Anterior cingulate cortex (tissue), 58 donors: Measurements from ENCODE around the gene VRK2.
"Not testable (repeated sequence)": the region's sequence is repeated elsewhere in the genome, so short reads cannot be mapped to it uniquely, and the experiment has no call there.

Experiments used
- DNase-seq, 58 donors: peaks; one replicate each; lab custom pipeline; 2025; lab: John Stamatoyannopoulos, UW

Gene VRK2

DNA sequence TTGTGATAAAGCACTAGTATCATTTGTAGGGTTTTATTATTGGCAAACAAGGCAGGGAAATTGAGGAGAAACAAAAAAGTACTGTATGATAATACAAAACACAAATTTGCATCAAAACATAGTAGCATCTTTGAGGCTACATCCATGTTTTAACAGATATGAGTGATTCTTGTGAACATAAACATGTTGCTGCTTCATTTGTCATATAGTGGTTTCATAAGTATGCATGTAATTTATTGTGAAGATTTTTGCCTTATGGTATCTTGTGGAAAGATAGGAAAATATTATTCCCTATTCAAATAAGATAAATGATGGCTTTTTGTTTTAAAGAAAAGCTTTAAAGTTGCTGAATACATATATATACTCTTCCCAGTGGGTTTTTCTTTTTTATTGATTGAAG lies 60.3 kb downstream of the VRK2 start:
- DNase-seq: no peak

DNA sequence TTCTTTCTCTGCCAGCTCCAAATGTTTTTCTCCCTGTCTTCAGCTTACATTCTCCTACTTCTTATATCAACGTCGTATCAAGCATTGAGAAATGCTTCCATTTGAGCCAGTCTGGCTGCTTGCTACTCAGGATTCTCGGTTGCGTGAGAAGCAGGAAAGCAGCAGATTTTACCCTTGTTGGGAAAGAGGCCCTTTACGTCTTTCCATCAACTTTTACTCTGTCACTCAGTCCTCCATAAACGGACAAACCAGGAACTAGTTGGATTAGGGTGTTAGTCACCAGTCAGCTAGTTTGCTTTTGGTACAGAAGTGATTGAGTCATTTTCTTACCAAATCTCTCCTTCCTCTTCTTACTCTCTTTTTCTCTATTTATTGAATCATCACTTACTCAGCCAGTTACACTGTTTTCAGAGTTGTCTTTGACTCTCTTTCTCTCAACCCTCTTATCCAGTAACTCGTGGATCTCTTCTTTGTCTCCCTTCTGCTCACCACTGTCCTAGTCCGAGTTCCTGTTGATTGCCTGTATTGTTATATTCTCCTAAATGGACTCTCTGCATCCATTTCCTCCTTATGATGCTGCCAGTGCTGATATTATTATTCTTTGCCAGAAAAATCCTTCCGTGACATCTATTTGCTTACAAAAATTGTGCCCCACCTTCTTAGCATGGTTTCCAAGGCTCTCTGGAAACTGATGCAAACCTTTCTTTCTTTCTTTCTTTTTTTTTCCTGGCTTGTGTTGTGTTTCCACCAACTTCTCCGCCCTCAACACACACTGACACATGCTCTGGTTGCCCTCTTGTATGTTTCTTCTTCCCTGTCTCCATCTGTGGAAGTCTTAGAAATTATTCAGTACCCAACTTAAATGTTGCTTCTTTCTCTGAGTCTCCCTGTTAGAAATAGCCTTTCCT lies 61.5 kb downstream of the VRK2 start:
- peak in 3 of 58 donors; percentile 3 to 9 (median 3) for DNase-seq

GRCh38 chr2:58109481-58109880 lies 62.9 kb downstream of the VRK2 start:
- DNase-seq: no peak

DNA sequence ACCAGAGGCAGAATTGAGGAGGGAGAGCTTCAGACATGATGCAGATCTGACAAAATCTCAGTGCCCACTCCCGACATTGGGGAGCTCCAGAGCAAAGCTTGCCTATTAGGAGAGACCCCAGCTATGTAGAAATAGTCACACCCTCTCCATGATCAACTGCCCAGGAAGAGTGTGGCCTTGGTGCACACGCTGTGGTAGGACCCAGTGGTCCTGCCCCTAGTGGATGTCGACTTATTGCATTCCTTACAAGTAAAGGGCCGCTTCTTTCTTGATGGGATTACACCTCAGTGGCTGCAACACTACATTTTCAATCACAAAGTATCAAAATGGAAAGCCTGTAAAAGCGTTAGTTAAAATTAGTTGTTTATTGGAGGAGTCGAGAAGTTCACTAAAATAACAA lies 64.2 kb downstream of the VRK2 start:
- no peak for DNase-seq

- not testable (repeated sequence) for DNase-seq
Observed at GRCh38 chr2:58113563-58113962, 67.0 kb downstream of the VRK2 start.

DNA sequence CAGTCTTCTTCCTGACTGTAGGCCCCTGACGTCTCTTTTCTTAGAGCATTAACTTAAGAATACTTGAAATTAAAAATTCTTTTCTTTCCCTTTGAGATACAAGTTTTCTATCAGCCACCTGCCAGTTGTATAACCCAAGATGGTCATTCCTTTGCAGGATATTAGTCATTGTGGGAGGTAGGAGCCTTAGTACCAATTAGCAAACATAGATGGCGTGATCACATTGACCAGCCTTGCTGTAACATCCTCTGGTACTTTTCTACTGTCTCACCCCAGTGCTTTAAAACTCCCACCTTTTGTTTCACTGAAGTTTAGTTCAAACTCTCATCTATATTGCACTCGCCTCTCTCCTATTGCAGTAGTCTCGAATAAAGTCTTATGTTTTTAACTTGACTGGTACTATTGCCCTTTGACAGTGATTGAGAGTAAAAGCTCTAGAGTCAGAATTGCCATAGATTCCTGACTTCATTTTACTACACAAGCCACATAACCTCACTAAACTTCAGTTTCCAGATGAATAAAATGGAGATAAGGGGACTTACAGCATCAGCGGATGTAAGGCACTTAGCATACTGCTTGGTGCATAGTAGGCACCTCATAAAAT lies 74.1 kb downstream of the VRK2 start:
- DNase-seq: no peak

DNA sequence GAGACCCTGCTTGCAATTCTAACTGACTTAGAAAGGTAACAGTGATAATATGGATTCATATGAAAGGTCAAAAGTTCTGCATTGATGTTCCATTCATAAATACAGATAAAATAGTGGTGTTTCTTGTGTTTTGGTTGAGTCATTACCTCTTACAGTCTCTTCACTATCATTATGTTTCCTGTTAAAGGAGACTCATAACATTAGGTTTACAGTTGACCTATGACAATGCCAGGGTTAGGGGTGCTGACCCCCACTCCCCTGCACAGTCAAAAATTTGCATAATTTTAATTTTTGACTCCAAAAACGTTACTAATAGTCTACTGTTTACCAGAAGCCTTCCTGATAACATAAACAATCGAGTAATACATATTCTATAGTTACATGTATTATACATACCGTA lies 75.4 kb downstream of the VRK2 start:
- DNase-seq: no peak

GRCh38 chr2:58122540-58122939 lies 75.9 kb downstream of the VRK2 start:
- no peak for DNase-seq

GRCh38 chr2:58127111-58127510 lies 80.5 kb downstream of the VRK2 start:
- DNase-seq: no peak

DNA sequence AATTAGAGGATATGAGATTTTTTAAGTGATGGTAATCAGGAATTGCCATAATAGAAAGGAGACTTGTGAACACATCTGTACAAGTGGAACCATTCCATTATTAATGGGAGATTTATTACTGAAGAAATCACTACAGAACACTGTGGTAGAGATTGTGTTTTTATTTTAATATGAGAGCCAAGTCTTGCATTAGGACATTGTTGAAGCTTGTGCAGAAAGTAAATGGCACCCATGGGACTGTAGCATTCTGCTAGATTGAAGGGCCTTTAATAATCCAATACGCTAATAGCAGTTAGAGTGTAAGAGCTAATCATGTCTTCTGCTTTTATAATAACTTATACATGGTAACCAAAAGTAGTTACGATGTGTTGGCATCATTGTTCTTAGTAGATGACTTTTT lies 83.6 kb downstream of the VRK2 start:
- DNase-seq: no peak

DNA sequence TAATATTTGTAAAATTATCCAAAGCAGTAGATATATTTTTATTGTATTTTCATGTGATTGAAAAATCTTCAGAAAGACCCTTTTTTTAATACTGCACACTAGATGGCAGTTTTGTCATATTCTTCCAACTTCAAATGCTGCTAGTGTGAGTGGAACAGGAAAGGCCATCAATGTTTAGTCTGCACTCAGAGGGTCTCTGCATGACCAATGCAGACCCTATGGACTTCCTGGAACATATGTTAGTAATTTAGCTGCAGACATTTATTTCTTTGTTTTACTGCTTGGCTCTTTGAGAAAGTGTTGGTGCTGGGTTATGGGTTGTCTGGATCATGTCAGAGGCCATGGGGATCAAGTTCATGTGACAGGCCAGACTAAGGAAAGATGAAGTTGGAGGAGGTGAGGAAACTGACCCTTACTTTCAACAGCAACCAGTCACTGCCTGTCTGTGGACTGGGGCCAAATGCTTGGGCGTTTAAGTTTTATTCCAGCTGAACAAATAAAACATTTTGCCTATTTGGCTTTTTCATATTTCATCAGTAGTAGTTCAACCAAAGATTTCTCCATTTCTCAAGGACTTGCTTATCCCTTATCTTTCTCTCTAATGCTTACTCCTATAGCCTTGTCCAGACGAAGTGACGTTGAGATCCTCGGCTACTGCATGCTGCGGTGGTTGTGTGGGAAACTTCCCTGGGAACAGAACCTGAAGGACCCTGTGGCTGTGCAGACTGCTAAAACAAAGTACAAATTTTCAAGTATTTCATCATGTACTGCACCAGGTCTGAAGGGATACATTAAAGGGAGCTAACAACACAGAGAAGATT lies 84.8 kb downstream of the VRK2 start:
- peak in 7 of 58 donors; percentile 3 to 35 (median 8) for DNase-seq

DNA sequence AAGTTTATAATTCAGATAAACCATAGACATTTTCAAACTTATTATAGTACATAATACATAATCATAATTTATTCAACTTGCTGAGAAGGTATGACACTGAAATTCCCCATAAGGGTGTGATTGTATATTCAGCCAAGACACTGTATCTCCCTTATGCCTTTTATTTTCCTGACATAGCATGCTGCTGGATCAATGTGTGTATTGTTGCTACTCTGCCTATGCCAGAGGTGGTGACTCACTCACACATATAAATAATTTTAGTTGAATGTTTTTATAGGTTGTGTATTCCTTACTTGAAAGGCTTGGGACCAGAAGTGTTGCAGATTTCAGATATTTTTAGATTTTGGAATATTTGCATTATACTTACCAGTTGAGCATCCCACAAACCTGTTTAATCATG lies 86.8 kb downstream of the VRK2 start:
- DNase-seq: no peak

- DNase-seq: no peak
Observed at GRCh38 chr2:58135861-58136260, 89.3 kb downstream of the VRK2 start.

- DNase-seq: peak in 1 of 58 donors; percentile 15
Observed at GRCh38 chr2:58137221-58137620, 90.6 kb downstream of the VRK2 start.

GRCh38 chr2:58137856-58138255 lies 91.2 kb downstream of the VRK2 start:
- DNase-seq: peak in 14 of 58 donors; percentile 3 to 48 (median 24)

- no peak for DNase-seq
Observed at GRCh38 chr2:58138396-58139030, 91.9 kb downstream of the VRK2 start.

- no peak for DNase-seq
Observed at GRCh38 chr2:58140508-58141072, 94.0 kb downstream of the VRK2 start.

DNA sequence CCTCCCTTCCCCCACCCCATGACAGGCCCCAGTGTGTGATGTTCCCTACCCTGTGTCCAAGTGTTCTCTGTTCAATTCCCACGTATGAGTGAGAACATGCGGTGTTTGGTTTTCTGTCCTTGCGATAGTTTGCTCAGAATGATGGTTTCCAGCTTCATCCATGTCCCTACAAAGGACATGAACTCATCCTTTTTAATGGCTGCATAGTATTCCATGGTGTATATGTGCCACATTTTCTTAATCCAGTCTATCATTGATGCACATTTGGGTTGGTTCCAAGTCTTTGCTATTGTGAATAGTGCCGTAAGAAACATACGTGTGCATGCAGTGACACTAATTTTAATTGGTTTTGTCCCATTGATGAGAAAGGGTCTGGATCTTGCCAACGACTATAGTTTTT lies 99.2 kb downstream of the VRK2 start:
- DNase-seq: not testable (repeated sequence)

DNA sequence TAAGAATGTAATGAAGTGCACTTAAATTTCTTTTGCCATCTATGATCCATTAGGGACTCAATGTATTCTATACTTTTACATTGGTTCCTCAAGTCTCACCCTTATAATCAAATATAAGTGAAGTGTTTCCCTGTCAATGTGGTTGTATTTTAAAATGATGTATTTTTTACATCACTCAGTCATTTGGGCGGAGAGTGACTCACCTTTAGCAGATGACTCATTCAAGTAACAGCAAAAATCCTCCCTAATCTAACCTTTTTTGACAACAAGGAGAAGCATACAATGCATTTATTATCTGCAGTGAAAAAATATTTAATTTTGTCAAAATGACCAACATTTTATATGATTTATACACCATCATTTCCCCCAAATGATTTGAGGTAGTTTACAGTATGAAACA lies 100.1 kb downstream of the VRK2 start:
- no peak for DNase-seq

GRCh38 chr2:58155160-58155778 lies 108.7 kb downstream of the VRK2 start:
- DNase-seq: no peak
